Activated B cell treated with CpG ODN at 0.5 μM for 24 hours (primary cell): ENCODE measurements around the gene PRPF38A. TPM values are rescaled to one million over a fixed set of nuclear protein-coding genes. Genes with fewer than 3 reads are reported as not detected.

ENCODE experiments used
- ATAC-seq: fragments of 200-7000 bp; cut with Tn5 transposase; one replicate; pipeline ENCODE4 v1.10.0; 2021; ENCODE audit warnings: low read depth, mild to moderate bottlenecking, moderate library complexity
- CTCF ChIA-PET: fragments of 350-600 bp; sonication (Branson Sonifier 250); formaldehyde crosslinking; loops from one replicate; lab custom pipeline; 2021; ENCODE audit warnings: antibody characterized with exemption; lab: Charles Lee
- POLR2A ChIA-PET: fragments of 350-600 bp; sonication (Branson Sonifier 250); formaldehyde crosslinking; loops from one replicate; lab custom pipeline; 2021; ENCODE audit warnings: antibody characterized with exemption; lab: Charles Lee
- DNase-seq: peaks from one replicate; pipeline ENCODE4 v3.0.0; 2022
- H3K27ac Mint-ChIP-seq: one replicate; pipeline ENCODE4 v1.8.0; 2020; ENCODE audit warnings: mixed read lengths
- H3K27me3 Mint-ChIP-seq: one replicate; pipeline ENCODE4 v1.8.0; 2021; ENCODE audit warnings: mixed read lengths
- H3K36me3 Mint-ChIP-seq: one replicate; pipeline ENCODE4 v1.8.0; 2021; ENCODE audit warnings: low read depth, mixed read lengths
- H3K4me1 Mint-ChIP-seq: one replicate; pipeline ENCODE4 v1.8.0; 2021; ENCODE audit warnings: mixed read lengths
- H3K4me3 Mint-ChIP-seq: one replicate; pipeline ENCODE4 v1.8.0; 2020; ENCODE audit warnings: mild to moderate bottlenecking, mixed read lengths
- H3K9me3 Mint-ChIP-seq: one replicate; pipeline ENCODE4 v1.8.0; 2020; ENCODE audit warnings: mixed read lengths
- CTCF ChIP-seq: fragments of 200-600 bp; IDR thresholded peaks from one replicate; pipeline ENCODE4 v1.8.0; 2022; ENCODE audit warnings: antibody characterized with exemption, mild to moderate bottlenecking
- intact Hi-C: fragments of 100-400 bp; cut with micrococcal nuclease; formaldehyde crosslinking; loops from one replicate; pipeline ENCODE4 v1.15.1; 2024
- total RNA-seq: library from RNA; stranded (reverse); gene quantifications from 2 replicates; pipeline ENCODE4 v1.2.3, GENCODE V29; 2022

PRPF38A gene
- total RNA-seq, 1 donor from 2014 or later = 78.4 TPM

- CTCF ChIA-PET = no interaction called here
These were observed 47.0 kb upstream of the PRPF38A start for GRCh38 chr1:52357397-52357796.

GRCh38 chr1:52358851-52359497, 45.4 kb upstream of the PRPF38A start:
- H3K4me3 Mint-ChIP-seq = no peak overlapping the region
- peaks cover 93% of the 10 kb centered on the region for H3K36me3 Mint-ChIP-seq
- no peak overlapping the region for H3K27ac Mint-ChIP-seq
- H3K27me3 Mint-ChIP-seq = no peaks in the 10 kb centered on the region
- POLR2A ChIA-PET = no interaction called here
- CTCF ChIA-PET = no interaction called here
- no peaks in the 10 kb centered on the region for H3K9me3 Mint-ChIP-seq
- DNase-seq = no peak
- intact Hi-C loops = no loop called here
- peaks cover 1% of the 10 kb centered on the region for H3K4me1 Mint-ChIP-seq
- no peak for TF ChIP-seq CTCF
- no peak for ATAC-seq

More at GRCh38 chr1:52357397-52357796, 47.0 kb upstream of the PRPF38A start:
- no peaks in the 10 kb centered on the region for H3K27me3 Mint-ChIP-seq
- intact Hi-C loops = no loop called here
- H3K27ac Mint-ChIP-seq = no peak overlapping the region
- TF ChIP-seq CTCF = no peak
- H3K4me1 Mint-ChIP-seq = no peaks in the 10 kb centered on the region
- H3K4me3 Mint-ChIP-seq = no peak overlapping the region
- DNase-seq (no peak), ATAC-seq (no peak)
- POLR2A ChIA-PET = interaction anchor here (1.1 kb wide), 1 partner anchor 8 kb away, joined by 3 read pairs; the partner anchor contains the start of gene CC2D1B
- H3K9me3 Mint-ChIP-seq = no peaks in the 10 kb centered on the region
- peaks cover 100% of the 10 kb centered on the region for H3K36me3 Mint-ChIP-seq

DNA sequence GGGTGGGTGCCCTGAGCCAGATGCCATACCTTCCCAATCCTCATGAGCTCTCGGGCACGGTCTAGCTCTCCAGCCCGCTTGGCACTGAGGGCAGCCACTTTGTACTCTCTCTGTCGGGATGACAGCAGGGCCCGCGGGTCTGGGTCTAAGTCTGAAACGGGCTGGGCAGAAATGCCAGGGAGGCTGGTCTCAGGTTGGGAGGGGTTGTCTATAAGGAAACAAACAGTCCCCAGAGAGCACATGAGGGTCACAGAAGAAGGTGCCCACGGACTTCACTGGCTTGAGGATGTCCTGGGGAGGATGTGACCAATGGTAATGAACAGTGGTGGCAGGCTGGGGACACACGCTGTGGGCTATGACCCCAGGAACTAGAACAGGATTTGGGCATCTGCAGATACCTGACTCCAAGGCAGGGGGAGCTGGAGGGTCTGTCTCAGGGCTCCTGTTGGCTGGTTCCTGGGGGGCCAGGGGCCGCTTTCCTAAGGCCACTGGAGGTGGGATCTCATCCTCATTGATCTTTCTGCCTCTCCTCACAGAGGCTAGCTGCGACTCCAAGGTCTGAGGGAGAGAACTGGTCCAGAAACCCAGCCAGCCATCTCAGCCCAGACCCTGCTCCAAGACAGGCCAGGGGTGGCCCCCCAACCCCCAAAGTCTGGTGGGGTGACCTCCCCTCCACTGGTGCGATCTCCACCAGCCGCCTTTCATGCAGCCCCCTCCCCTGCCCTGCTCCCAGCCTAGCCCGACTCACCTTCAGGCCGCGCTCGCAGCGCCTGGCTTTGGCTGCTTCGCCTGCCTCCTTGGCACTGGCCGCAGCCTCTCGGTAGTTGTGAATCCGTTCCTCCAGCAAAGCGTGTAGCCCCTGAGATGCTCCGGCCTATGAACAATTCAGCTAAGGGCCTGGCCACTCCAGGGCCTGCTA, 44.5 kb upstream of the PRPF38A start:
- H3K4me1 Mint-ChIP-seq = peaks cover 11% of the 10 kb centered on the region
- no peak for ATAC-seq
- TF ChIP-seq CTCF = no peak
- no peak for DNase-seq
- no peak overlapping the region for H3K4me3 Mint-ChIP-seq
- no peak overlapping the region for H3K27ac Mint-ChIP-seq
- no peaks in the 10 kb centered on the region for H3K27me3 Mint-ChIP-seq
- ChIA-PET CTCF (no interaction called here), POLR2A (interaction anchor here (0.5 kb wide), 1 partner anchor 8 kb away, joined by 3 read pairs; no protein-coding TSS in a partner anchor)
- H3K9me3 Mint-ChIP-seq = no peaks in the 10 kb centered on the region
- peaks cover 87% of the 10 kb centered on the region for H3K36me3 Mint-ChIP-seq
- intact Hi-C loops = loop anchor here (10.0 kb wide), 1 partner anchor 195 kb away; the partner anchor contains the start of gene TUT4

- TF ChIP-seq CTCF = no peak
- POLR2A ChIA-PET = interaction anchor here (0.5 kb wide), 1 partner anchor 9 kb away, joined by 3 read pairs; no protein-coding TSS in a partner anchor
These were observed 43.8 kb upstream of the PRPF38A start for GRCh38 chr1:52360595-52360968.

More at GRCh38 chr1:52360595-52360968, 43.8 kb upstream of the PRPF38A start:
- H3K36me3 Mint-ChIP-seq = peaks cover 86% of the 10 kb centered on the region
- CTCF ChIA-PET = no interaction called here
- intact Hi-C loops = loop anchor here (10.0 kb wide), 1 partner anchor 194 kb away; the partner anchor contains the start of gene TUT4
- no peak overlapping the region for H3K4me3 Mint-ChIP-seq
- H3K27me3 Mint-ChIP-seq = no peaks in the 10 kb centered on the region
- no peaks in the 10 kb centered on the region for H3K9me3 Mint-ChIP-seq
- no peak overlapping the region for H3K27ac Mint-ChIP-seq
- peaks cover 17% of the 10 kb centered on the region for H3K4me1 Mint-ChIP-seq
- no peak for DNase-seq
- ATAC-seq = no peak
